HCT116 (cell line): ENCODE data around the gene P2RY14. TPM values are rescaled to one million over a fixed set of nuclear protein-coding genes. Genes with fewer than 3 reads are reported as not detected.

Source experiments
- ATAC-seq: fragments of 200-7000 bp; cut with Tn5 transposase; 2 replicates; pipeline ENCODE4 v1.9.1; 2020; ENCODE audit warnings: mild to moderate bottlenecking, moderate library complexity
- BruUV-seq: library from RNA; stranded (reverse); fragments of 400-500 nt; replicated peaks from 2 replicates; lab custom pipeline; 2021; lab: Mats Ljungman, UMichigan
- CTCF ChIA-PET: fragments of 300-600 bp; sonication (Branson Sonifier 250); formaldehyde crosslinking; loops from one replicate; lab custom pipeline; 2021; ENCODE audit warnings: antibody characterized with exemption; lab: Charles Lee
- POLR2A ChIA-PET: fragments of 300-600, 350-600 bp; sonication (Branson Sonifier 250); formaldehyde crosslinking; loops from one replicate; lab custom pipeline; 2021; ENCODE audit warnings: antibody characterized with exemption; lab: Charles Lee
- RAD21 ChIA-PET, 2 experiments: fragments of 300-600 bp; sonication (Branson Sonifier 250); formaldehyde crosslinking; loops; one replicate each; lab custom pipeline; 2023; ENCODE audit warnings: low total read pairs in 2 of 2; ENCODE audit not compliant: uncharacterized antibody in 2 of 2, unreplicated experiment in 2 of 2, low non-redundant PET in 1 of 2; lab: Charles Lee
- DNase-seq: peaks from one replicate; pipeline ENCODE4 v3.0.0-alpha.2; 2010; ENCODE audit warnings: low read depth, low spot score
- H2AFZ ChIP-seq: fragments of 200-600 bp; shearing (Covaris generic), sonication (generic); 2 replicates; pipeline ENCODE4 v1.6.1; 2017; ENCODE audit warnings: low read depth, mixed run types, mixed read lengths, antibody characterized with exemption, low read length; ENCODE audit not compliant: poor library complexity, severe bottlenecking
- H3K27ac ChIP-seq: 2 replicates; pipeline ENCODE4 v1.5.1; 2012; ENCODE audit warnings: low read depth, low read length
- H3K27me3 ChIP-seq: fragments of 200-600 bp; sonication (generic); 2 replicates; pipeline ENCODE4 v1.6.1; 2016; ENCODE audit warnings: mixed run types, low read length, mixed read lengths; ENCODE audit not compliant: insufficient read depth
- H3K36me3 ChIP-seq, 2 experiments: fragments of 200-500 bp in 1 of 2; fragments of 200-600 bp in 1 of 2; sonication (Bioruptor generic) in 1 of 2; sonication (generic) in 1 of 2; 2 replicates each; pipeline versions ENCODE4 v1.5.1 to v1.6.1; 2014 to 2016; ENCODE audit warnings: low read length in 2 of 2, inconsistent platforms in 1 of 2, mixed read lengths in 1 of 2, mixed run types in 1 of 2; ENCODE audit not compliant: insufficient read depth in 2 of 2, control insufficient read depth in 1 of 2
- H3K4me1 ChIP-seq, 2 experiments: fragments of 200-600 bp in 1 of 2; sonication (generic) in 1 of 2; 2 replicates each; pipeline versions ENCODE4 v1.5.1 to v1.6.1; 2012 to 2017; ENCODE audit warnings: low read length in 2 of 2, inconsistent platforms in 1 of 2, mild to moderate bottlenecking in 1 of 2, mixed read lengths in 1 of 2, mixed run types in 1 of 2, moderate library complexity in 1 of 2; ENCODE audit not compliant: insufficient read depth in 2 of 2, control insufficient read depth in 1 of 2
- H3K4me2 ChIP-seq: fragments of 200-600 bp; sonication (generic); 2 replicates; pipeline ENCODE4 v1.6.1; 2017; ENCODE audit warnings: mixed run types, low read length, mixed read lengths
- H3K4me3 ChIP-seq, 2 experiments: fragments of 200-600 bp in 1 of 2; sonication (generic) in 1 of 2; replicated peaks in 1 of 2; 2 replicates each; pipeline ENCODE4 v1.5.1; 2011 to 2016; ENCODE audit warnings: low read length in 2 of 2, control low read depth in 1 of 2, low read depth in 1 of 2, mild to moderate bottlenecking in 1 of 2, mixed read lengths in 1 of 2, mixed run types in 1 of 2
- H3K79me2 ChIP-seq: fragments of 200-600 bp; sonication (generic); 2 replicates; pipeline ENCODE4 v1.6.1; 2017; ENCODE audit warnings: mild to moderate bottlenecking, mixed run types, low read length, moderate library complexity, mixed read lengths; ENCODE audit not compliant: insufficient read depth
- H3K9ac ChIP-seq: fragments of 200-600 bp; sonication (generic); 2 replicates; pipeline ENCODE4 v1.6.1; 2016; ENCODE audit warnings: low read length, mixed read lengths
- H3K9me2 ChIP-seq: fragments of 200-600 bp; sonication (generic), shearing (Covaris generic); 2 replicates; pipeline ENCODE4 v1.6.1; 2017; ENCODE audit warnings: mixed run types, mild to moderate bottlenecking, moderate library complexity; ENCODE audit not compliant: insufficient read depth
- H3K9me3 ChIP-seq, 2 experiments: fragments of 200-500 bp in 1 of 2; fragments of 200-600 bp in 1 of 2; sonication (Bioruptor generic) in 1 of 2; sonication (generic) in 1 of 2; 2 replicates each; pipeline ENCODE4 v1.6.1; 2014 to 2017; ENCODE audit warnings: low read length in 2 of 2, mixed read lengths in 2 of 2, inconsistent platforms in 1 of 2, low read depth in 1 of 2, mild to moderate bottlenecking in 1 of 2, mixed run types in 1 of 2, moderate library complexity in 1 of 2; ENCODE audit not compliant: control insufficient read depth in 1 of 2, insufficient read depth in 1 of 2
- H4K20me1 ChIP-seq: fragments of 200-600 bp; sonication (generic), shearing (Covaris generic); 2 replicates; pipeline ENCODE4 v1.6.1; 2017; ENCODE audit warnings: mixed run types, mild to moderate bottlenecking, moderate library complexity; ENCODE audit not compliant: insufficient read depth
- ATF3 ChIP-seq: IDR thresholded peaks from 2 replicates; pipeline ENCODE4 v1.6.1; 2012
- CBX3 ChIP-seq: IDR thresholded peaks from 2 replicates; pipeline ENCODE4 v1.6.1; 2012; ENCODE audit warnings: low read depth
- CEBPB ChIP-seq: IDR thresholded peaks from 2 replicates; pipeline ENCODE4 v1.6.1; 2012; ENCODE audit warnings: low read depth
- EGR1 ChIP-seq: IDR thresholded peaks from 2 replicates; pipeline ENCODE4 v1.6.1; 2012; ENCODE audit warnings: low read depth
- EZH2 ChIP-seq: fragments of 200-600 bp; sonication (generic); IDR thresholded peaks from 2 replicates; pipeline ENCODE4 v1.6.1; 2017; ENCODE audit warnings: antibody characterized with exemption, mixed run types
- EZH2phosphoT487 ChIP-seq: fragments of 200-600 bp; IDR thresholded peaks from 2 replicates; pipeline ENCODE4 v1.6.1; 2018; ENCODE audit warnings: antibody characterized with exemption, borderline replicate concordance
- FOSL1 ChIP-seq: IDR thresholded peaks from 2 replicates; pipeline ENCODE4 v1.6.1; 2012; ENCODE audit warnings: low read depth
- JUND ChIP-seq: IDR thresholded peaks from 2 replicates; pipeline ENCODE4 v1.6.1; 2012
- POLR2A ChIP-seq: IDR thresholded peaks from 2 replicates; pipeline ENCODE4 v1.7.0; 2011; ENCODE audit warnings: borderline replicate concordance; ENCODE audit not compliant: insufficient read depth, insufficient read length; ENCODE audit errors: extremely low read depth
- POLR2AphosphoS5 ChIP-seq: IDR thresholded peaks from 2 replicates; pipeline ENCODE4 v1.6.1; 2011; ENCODE audit warnings: mild to moderate bottlenecking, low read depth, low read length, moderate library complexity
- RAD21 ChIP-seq: IDR thresholded peaks from 2 replicates; pipeline ENCODE4 v1.6.1; 2012; ENCODE audit warnings: low read depth, mild to moderate bottlenecking
- SIN3A ChIP-seq: IDR thresholded peaks from 2 replicates; pipeline ENCODE4 v1.6.1; 2012; ENCODE audit warnings: low read depth
- SP1 ChIP-seq: IDR thresholded peaks from 2 replicates; pipeline ENCODE4 v1.6.1; 2012; ENCODE audit warnings: low read depth
- SRF ChIP-seq: IDR thresholded peaks from 2 replicates; pipeline ENCODE4 v1.6.1; 2012; ENCODE audit warnings: low read depth
- TCF7L2 ChIP-seq: IDR thresholded peaks from 2 replicates; pipeline ENCODE4 v1.7.0; 2011; ENCODE audit warnings: borderline replicate concordance, inconsistent platforms; ENCODE audit not compliant: insufficient read depth, insufficient read length; ENCODE audit errors: extremely low read depth
- YY1 ChIP-seq: IDR thresholded peaks from 2 replicates; pipeline ENCODE4 v1.6.1; 2011; ENCODE audit warnings: low read length, low read depth, moderate library complexity, mild to moderate bottlenecking; ENCODE audit not compliant: insufficient replicate concordance; ENCODE audit errors: extremely low read depth
- ZFX ChIP-seq: fragments of 450-650 bp; IDR thresholded peaks from 2 replicates; pipeline ENCODE4 v1.6.1; 2017
- ZNF274 ChIP-seq: fragments of 200-500 bp; sonication (Bioruptor generic); IDR thresholded peaks from 2 replicates; pipeline ENCODE4 v1.6.1; 2014; ENCODE audit warnings: mild to moderate bottlenecking, low read depth, low read length, inconsistent platforms
- intact Hi-C: fragments of 100-400 bp; cut with micrococcal nuclease; formaldehyde crosslinking; loops from 2 replicates; pipeline ENCODE4 v1.10.0; 2022
- total RNA-seq: library from RNA; stranded (reverse); gene quantifications from one replicate; pipeline ENCODE4 v1.2.1, GENCODE V29; 2021; ENCODE audit not compliant: unreplicated experiment
- TF ChIP-seq, protein P1 (sequence below): IDR thresholded peaks from 2 replicates; pipeline ENCODE4 v1.6.1; 2012; ENCODE audit warnings: low read depth
- TF ChIP-seq, protein P2 (sequence below): IDR thresholded peaks from 2 replicates; pipeline ENCODE4 v1.6.1; 2012

The P2RY14 gene
- total RNA-seq, 1 experiment from 2014 or later: not detected

- CTCF ChIA-PET: no interaction called here
- no peak overlapping the region for H2AFZ ChIP-seq
- no peak overlapping the region for H3K4me2 ChIP-seq
- TF ChIP-seq CEBPB (no peak), ZFX (no peak), EZH2 (no peak), TCF7L2 (no peak), ZNF274 (no peak), EGR1 (no peak), FOSL1 (no peak), ATF3 (no peak), RAD21 (no peak), EZH2phosphoT487 (no peak), CBX3 (no peak), SIN3A (no peak), SRF (no peak)
- no peaks in the 10 kb centered on the region for H3K27me3 ChIP-seq
- H3K9me2 ChIP-seq: no peaks in the 10 kb centered on the region
- peaks cover 0 to 5% of the 10 kb centered on the region in 2 experiments; a peak in 1 of 4 replicates for H3K4me1 ChIP-seq
- RAD21 ChIA-PET: no interaction called here
- H3K4me3 ChIP-seq: no peak overlapping the region
- H3K27ac ChIP-seq: no peak overlapping the region
- DNase-seq (no peak), ATAC-seq (no peak)
- no peak overlapping the region for H3K9ac ChIP-seq
- POLR2A ChIA-PET: no interaction called here
- H3K36me3 ChIP-seq: no peaks in the 10 kb centered on the region
- intact Hi-C loops: no loop called here
- H4K20me1 ChIP-seq: no peaks in the 10 kb centered on the region
- H3K79me2 ChIP-seq: no peaks in the 10 kb centered on the region
- BruUV-seq: no TSS peak
- H3K9me3 ChIP-seq: no peaks in the 10 kb centered on the region
These were observed 19.1 kb upstream of the P2RY14 start for GRCh38 chr3:151297429-151297828.

GRCh38 chr3:151296226-151296625 lies 17.9 kb upstream of the P2RY14 start:
- ChIA-PET CTCF (no interaction called here), POLR2A (no interaction called here), RAD21 (no interaction called here)
- no peak overlapping the region for H2AFZ ChIP-seq
- H3K4me1 ChIP-seq: no peaks in the 10 kb centered on the region
- no peak for DNase-seq
- no peaks in the 10 kb centered on the region for H3K79me2 ChIP-seq
- H3K9me3 ChIP-seq: no peaks in the 10 kb centered on the region
- BruUV-seq: no TSS peak
- no peak overlapping the region for H3K9ac ChIP-seq
- H3K36me3 ChIP-seq: no peaks in the 10 kb centered on the region
- no peaks in the 10 kb centered on the region for H3K9me2 ChIP-seq
- no peak overlapping the region for H3K27ac ChIP-seq
- H4K20me1 ChIP-seq: no peaks in the 10 kb centered on the region
- intact Hi-C loops: no loop called here
- no peaks in the 10 kb centered on the region for H3K27me3 ChIP-seq
- no peak overlapping the region for H3K4me2 ChIP-seq
- H3K4me3 ChIP-seq: no peak overlapping the region
- ATAC-seq: no peak
- TF ChIP-seq TCF7L2 (no peak), JUND (no peak), SIN3A (no peak), POLR2AphosphoS5 (no peak), ZFX (no peak), EGR1 (no peak), YY1 (no peak), POLR2A (no peak), EZH2 (no peak), FOSL1 (no peak), CEBPB (no peak), SP1 (no peak), SRF (no peak)
- TF ChIP-seq, protein P1, sequence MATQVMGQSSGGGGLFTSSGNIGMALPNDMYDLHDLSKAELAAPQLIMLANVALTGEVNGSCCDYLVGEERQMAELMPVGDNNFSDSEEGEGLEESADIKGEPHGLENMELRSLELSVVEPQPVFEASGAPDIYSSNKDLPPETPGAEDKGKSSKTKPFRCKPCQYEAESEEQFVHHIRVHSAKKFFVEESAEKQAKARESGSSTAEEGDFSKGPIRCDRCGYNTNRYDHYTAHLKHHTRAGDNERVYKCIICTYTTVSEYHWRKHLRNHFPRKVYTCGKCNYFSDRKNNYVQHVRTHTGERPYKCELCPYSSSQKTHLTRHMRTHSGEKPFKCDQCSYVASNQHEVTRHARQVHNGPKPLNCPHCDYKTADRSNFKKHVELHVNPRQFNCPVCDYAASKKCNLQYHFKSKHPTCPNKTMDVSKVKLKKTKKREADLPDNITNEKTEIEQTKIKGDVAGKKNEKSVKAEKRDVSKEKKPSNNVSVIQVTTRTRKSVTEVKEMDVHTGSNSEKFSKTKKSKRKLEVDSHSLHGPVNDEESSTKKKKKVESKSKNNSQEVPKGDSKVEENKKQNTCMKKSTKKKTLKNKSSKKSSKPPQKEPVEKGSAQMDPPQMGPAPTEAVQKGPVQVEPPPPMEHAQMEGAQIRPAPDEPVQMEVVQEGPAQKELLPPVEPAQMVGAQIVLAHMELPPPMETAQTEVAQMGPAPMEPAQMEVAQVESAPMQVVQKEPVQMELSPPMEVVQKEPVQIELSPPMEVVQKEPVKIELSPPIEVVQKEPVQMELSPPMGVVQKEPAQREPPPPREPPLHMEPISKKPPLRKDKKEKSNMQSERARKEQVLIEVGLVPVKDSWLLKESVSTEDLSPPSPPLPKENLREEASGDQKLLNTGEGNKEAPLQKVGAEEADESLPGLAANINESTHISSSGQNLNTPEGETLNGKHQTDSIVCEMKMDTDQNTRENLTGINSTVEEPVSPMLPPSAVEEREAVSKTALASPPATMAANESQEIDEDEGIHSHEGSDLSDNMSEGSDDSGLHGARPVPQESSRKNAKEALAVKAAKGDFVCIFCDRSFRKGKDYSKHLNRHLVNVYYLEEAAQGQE: no peak
- TF ChIP-seq, protein P2, sequence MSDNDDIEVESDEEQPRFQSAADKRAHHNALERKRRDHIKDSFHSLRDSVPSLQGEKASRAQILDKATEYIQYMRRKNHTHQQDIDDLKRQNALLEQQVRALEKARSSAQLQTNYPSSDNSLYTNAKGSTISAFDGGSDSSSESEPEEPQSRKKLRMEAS: no peak
